ENCODE measurements around the gene DCP1B. TPM values are rescaled to one million over a fixed set of nuclear protein-coding genes. Genes with fewer than 3 reads are reported as not detected.

The DCP1B gene
- total and polyA plus RNA-seq, 7 donors = 1.7 to 13.8 (median 9.9) TPM

DNA sequence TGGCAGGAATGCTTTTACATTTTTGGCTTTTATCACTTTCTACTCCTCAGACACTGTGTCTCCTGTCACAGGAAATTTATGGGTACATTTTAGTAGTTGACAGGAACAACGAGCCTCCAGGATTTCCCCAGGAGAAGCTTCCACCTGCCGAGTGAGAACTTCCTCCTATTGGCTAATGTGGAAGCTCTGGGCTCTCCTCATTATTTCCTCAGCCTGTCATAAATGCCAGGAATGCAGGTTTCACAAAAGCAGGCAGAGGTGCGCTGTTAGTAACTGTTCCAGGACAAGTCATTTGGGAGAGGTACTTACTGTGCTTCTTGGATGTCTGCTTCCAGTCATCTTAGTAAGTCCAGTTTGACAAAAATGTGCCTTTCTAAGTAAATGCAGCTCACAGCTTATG, 19.1 kb upstream of the DCP1B start:
- Histone ChIP-seq H3K4me1 (no peaks in the 10 kb centered on the region), H3K36me3 (ENCODE audit: insufficient read depth in 1 of 2, low read depth in 1 of 2) (no peaks in the 10 kb centered on the region), H3K9me3 (no peaks in the 10 kb centered on the region), H3K4me3 (no peak overlapping the region), H3K27me3 (ENCODE audit: insufficient read depth in 3 of 3, low read length in 2 of 3) (peaks cover 0 to 32% (median 3%) of the 10 kb centered on the region in 3 donors), H3K27ac (no peak overlapping the region)
- ATAC-seq (no peak), DNase-seq (no peak)
- TF ChIP-seq, protein P1, sequence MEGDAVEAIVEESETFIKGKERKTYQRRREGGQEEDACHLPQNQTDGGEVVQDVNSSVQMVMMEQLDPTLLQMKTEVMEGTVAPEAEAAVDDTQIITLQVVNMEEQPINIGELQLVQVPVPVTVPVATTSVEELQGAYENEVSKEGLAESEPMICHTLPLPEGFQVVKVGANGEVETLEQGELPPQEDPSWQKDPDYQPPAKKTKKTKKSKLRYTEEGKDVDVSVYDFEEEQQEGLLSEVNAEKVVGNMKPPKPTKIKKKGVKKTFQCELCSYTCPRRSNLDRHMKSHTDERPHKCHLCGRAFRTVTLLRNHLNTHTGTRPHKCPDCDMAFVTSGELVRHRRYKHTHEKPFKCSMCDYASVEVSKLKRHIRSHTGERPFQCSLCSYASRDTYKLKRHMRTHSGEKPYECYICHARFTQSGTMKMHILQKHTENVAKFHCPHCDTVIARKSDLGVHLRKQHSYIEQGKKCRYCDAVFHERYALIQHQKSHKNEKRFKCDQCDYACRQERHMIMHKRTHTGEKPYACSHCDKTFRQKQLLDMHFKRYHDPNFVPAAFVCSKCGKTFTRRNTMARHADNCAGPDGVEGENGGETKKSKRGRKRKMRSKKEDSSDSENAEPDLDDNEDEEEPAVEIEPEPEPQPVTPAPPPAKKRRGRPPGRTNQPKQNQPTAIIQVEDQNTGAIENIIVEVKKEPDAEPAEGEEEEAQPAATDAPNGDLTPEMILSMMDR (IDR thresholded peaks at IDR 0.05) = no peak
- intact Hi-C loops (cut with DNase I) = no loop called here
- WGBS, 3 donors = 27 to 28% (median 27%) methylated on average over 3 of the region's 3 CpGs

DNA sequence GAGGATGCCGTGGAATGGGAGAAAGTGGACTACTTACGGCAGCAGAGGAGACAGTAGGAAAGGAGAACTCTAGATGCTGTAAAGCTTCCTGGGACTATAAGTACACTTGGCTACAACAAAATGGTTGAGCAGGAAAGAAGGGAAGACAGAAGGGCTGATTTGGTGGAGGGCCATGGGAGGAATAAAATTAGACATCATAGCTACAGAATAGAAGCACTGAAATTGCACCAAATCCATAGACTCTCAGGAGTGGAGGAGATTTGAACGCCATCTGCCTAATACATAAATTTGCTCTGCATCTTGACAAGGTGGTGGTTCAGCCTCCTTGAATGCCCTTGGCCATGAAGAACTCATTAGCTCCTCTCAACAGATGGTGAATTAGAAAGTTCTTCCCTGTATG, 16.3 kb upstream of the DCP1B start:
- WGBS, 3 donors = 88 to 94% (median 90%) methylated on average over 3 of the region's 3 CpGs
- Histone ChIP-seq H3K4me3 (no peak overlapping the region), H3K36me3 (ENCODE audit: insufficient read depth in 1 of 2, low read depth in 1 of 2) (no peaks in the 10 kb centered on the region), H3K9me3 (no peaks in the 10 kb centered on the region), H3K27me3 (ENCODE audit: insufficient read depth in 3 of 3, low read length in 2 of 3) (peaks cover 0 to 22% (median 3%) of the 10 kb centered on the region in 3 donors), H3K4me1 (no peaks in the 10 kb centered on the region), H3K27ac (no peak overlapping the region)
- DNase-seq = no peak
- no peak for ATAC-seq
- intact Hi-C loops (cut with DNase I) = no loop called here
- TF ChIP-seq, protein P1 (IDR thresholded peaks at IDR 0.05) = no peak

DNA sequence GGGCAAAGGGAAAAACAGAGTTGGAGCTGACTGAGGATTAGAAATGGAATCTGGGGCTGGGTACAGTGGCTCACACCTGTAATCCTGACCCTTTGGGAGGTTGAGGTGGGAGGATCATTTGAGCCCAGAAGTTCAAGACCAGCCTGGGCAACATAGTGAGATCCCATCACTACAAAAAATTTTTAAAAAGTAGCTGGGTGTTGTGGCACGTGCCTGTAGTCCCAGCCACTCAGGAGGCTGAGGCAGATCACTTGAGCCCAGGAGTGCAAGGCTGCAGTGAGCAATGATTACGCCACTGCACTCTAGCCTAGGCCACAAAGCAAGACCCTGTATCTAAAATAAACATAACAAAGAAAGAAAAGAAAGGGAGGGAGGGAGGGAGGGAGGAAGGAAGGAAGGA, 14.9 kb upstream of the DCP1B start:
- DNase-seq = no peak
- Histone ChIP-seq H3K4me3 (no peak overlapping the region), H3K9me3 (no peaks in the 10 kb centered on the region), H3K27ac (no peak overlapping the region), H3K36me3 (ENCODE audit: insufficient read depth in 1 of 2, low read depth in 1 of 2) (no peaks in the 10 kb centered on the region), H3K4me1 (peaks cover under 1% of the 10 kb centered on the region), H3K27me3 (ENCODE audit: insufficient read depth in 3 of 3, low read length in 2 of 3) (peaks cover 0 to 17% (median 0%) of the 10 kb centered on the region in 3 donors)
- TF ChIP-seq, protein P1 (IDR thresholded peaks at IDR 0.05) = no peak
- WGBS, 3 donors = 81 to 90% (median 84%) methylated on average over 2 of the region's 2 CpGs
- no peak for ATAC-seq
- intact Hi-C loops (cut with DNase I) = no loop called here

DNA sequence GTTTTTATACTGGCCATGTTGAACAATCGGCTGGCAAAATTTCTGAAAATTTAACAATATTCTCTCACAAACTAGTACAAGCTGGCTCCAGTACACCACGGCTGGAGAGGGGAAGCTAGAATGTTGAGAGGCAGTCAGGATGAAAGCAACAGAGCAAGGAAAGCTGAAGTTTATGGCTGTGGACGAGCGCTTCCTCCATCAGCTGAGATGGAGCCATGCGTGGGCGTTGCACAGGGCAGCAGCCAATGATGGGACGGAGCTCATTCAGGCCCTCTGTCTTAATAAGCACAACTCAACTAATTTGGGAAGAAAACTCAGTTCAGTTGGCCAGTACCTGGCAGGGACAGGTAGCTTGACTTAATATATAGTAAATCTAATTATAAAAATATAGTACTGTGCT, 14.1 kb upstream of the DCP1B start:
- Histone ChIP-seq H3K27me3 (ENCODE audit: insufficient read depth in 3 of 3, low read length in 2 of 3) (peaks cover 0 to 9% (median 0%) of the 10 kb centered on the region in 3 donors), H3K36me3 (ENCODE audit: insufficient read depth in 1 of 2, low read depth in 1 of 2) (no peaks in the 10 kb centered on the region), H3K4me3 (no peak overlapping the region), H3K27ac (no peak overlapping the region), H3K9me3 (no peaks in the 10 kb centered on the region), H3K4me1 (peaks cover 3% of the 10 kb centered on the region)
- intact Hi-C loops (cut with DNase I) = no loop called here
- ATAC-seq (no peak), DNase-seq (no peak)
- TF ChIP-seq, protein P1 (IDR thresholded peaks at IDR 0.05) = no peak
- WGBS, 3 donors = 73 to 84% (median 74%) methylated on average over 7 of the region's 7 CpGs
